ENCODE measurements around the gene TMEM181. TPM values are rescaled to one million over a fixed set of nuclear protein-coding genes. Genes with fewer than 3 reads are reported as not detected.
"Not testable (repeated sequence)": the region's sequence is repeated elsewhere in the genome, so short reads cannot be mapped to it uniquely, and the experiment has no call there.

TMEM181 gene
- total and polyA plus RNA-seq, 2 donors (not counting 1 experiment from before 2014, with no cell fraction given) = 2.8 to 9.3 TPM

GRCh38 chr6:158649289-158650143 is 89.6 kb downstream of the TMEM181 start, which contains the start of gene SYTL3:
Gene SYTL3, plus strand, starts transcription at chr6:158650054. Its CDS starts 13,215 bp downstream, at chr6:158663269.
- H4K20me1 ChIP-seq (ENCODE audit: control insufficient read depth, insufficient read depth, low read length, poor library complexity, severe bottlenecking) = no peaks in the 10 kb centered on the region
- peak within 1 kb of the TSS; percentile 76 for H2AFZ ChIP-seq (ENCODE audit: insufficient read depth, low read depth, low read length, poor library complexity, severe bottlenecking)
- peak within 1 kb of the TSS; percentile 13 to 84 for H3K27ac ChIP-seq (ENCODE audit: low read length in 2 of 2)
- H3K4me2 ChIP-seq (replicated peaks; ENCODE audit: low read depth, low read length, poor library complexity, severe bottlenecking) = peak within 1 kb of the TSS; percentile 67
- CTCF ChIA-PET = interaction anchor here (1.1 to 3.9 kb wide), 4 partner anchors 11 to 429 kb away, joined by 3 to 36 read pairs (median 10); no protein-coding TSS in a partner anchor
- H3K9ac ChIP-seq (ENCODE audit: low read length) = peak within 1 kb of the TSS; percentile 40
- intact Hi-C loops (cut with micrococcal nuclease) = loop anchor here (5.0 to 10.0 kb wide), 3 partner anchors 38 to 825 kb away; partner anchors contain the start of gene SNX9
- no peak for TF ChIP-seq CTCF (IDR thresholded peaks at IDR 0.05)
- no peak for TF ChIP-seq EZH2 (IDR thresholded peaks at IDR 0.05; ENCODE audit: borderline replicate concordance, insufficient read depth, low read depth, low read length, poor library complexity, severe bottlenecking)
- H3K9me3 ChIP-seq (ENCODE audit: control extremely low read depth in 1 of 3, control insufficient read depth in 2 of 3, insufficient read depth in 1 of 3, low read length in 2 of 3) = no peaks in the 10 kb centered on the region
- DNase-seq = peak; percentile 79
- peak within 1 kb of the TSS in 3 of 5 experiments; percentile 29 to 39 (median 30) for H3K4me3 ChIP-seq (ENCODE audit: control extremely low read depth in 1 of 5, extremely low read depth in 1 of 5, insufficient read depth in 1 of 5, low read depth in 2 of 5, low read length in 4 of 5)
- POLR2A ChIA-PET = no interaction called here
- peaks cover 41% of the 10 kb centered on the region for H3K4me1 Mint-ChIP-seq
- ATAC-seq (ENCODE audit: low read depth) = peak; percentile 68
- H3K4me3 Mint-ChIP-seq = peak within 1 kb of the TSS; percentile 85
- peak within 1 kb of the TSS; percentile 98 for H3K27ac Mint-ChIP-seq
- no peaks in the 10 kb centered on the region for H3K27me3 Mint-ChIP-seq
- no peaks in the 10 kb centered on the region for H3K79me2 ChIP-seq (ENCODE audit: control insufficient read depth, insufficient read depth, low read length)
- H3K9me3 Mint-ChIP-seq (ENCODE audit: insufficient read depth) = no peaks in the 10 kb centered on the region
- peaks cover 0 to 3% (median 0%) of the 10 kb centered on the region in 4 experiments for H3K27me3 ChIP-seq (replicated peaks in 1 of 4; ENCODE audit: control extremely low read depth in 1 of 4, control insufficient read depth in 3 of 4, insufficient read depth in 4 of 4, low read length in 3 of 4)
- H3K4me1 ChIP-seq (ENCODE audit: control insufficient read depth in 2 of 2, insufficient read depth in 2 of 2, low read length in 2 of 2) = peaks cover 18 to 26% of the 10 kb centered on the region in 2 donors
- H3K36me3 ChIP-seq (replicated peaks in 1 of 2; ENCODE audit: control extremely low read depth in 1 of 2, control insufficient read depth in 1 of 2, extremely low read depth in 1 of 2, insufficient read depth in 2 of 2, low read length in 1 of 2) = no peaks in the 10 kb centered on the region
- WGBS (ENCODE audit: insufficient coverage) = 23% methylated on average over 8 of the region's 15 CpGs

- intact Hi-C loops (cut with micrococcal nuclease); H3K4me3 Mint-ChIP-seq; H3K9me3 ChIP-seq (ENCODE audit: control extremely low read depth in 1 of 3, control insufficient read depth in 2 of 3, insufficient read depth in 1 of 3, low read length in 2 of 3); H3K27ac ChIP-seq (ENCODE audit: low read length in 2 of 2); H3K27ac Mint-ChIP-seq; H4K20me1 ChIP-seq (ENCODE audit: control insufficient read depth, insufficient read depth, low read length, poor library complexity, severe bottlenecking); H3K79me2 ChIP-seq (ENCODE audit: control insufficient read depth, insufficient read depth, low read length); H3K36me3 ChIP-seq (replicated peaks in 1 of 2; ENCODE audit: control extremely low read depth in 1 of 2, control insufficient read depth in 1 of 2, extremely low read depth in 1 of 2, insufficient read depth in 2 of 2, low read length in 1 of 2); H3K9me3 Mint-ChIP-seq (ENCODE audit: insufficient read depth); H3K4me2 ChIP-seq (replicated peaks; ENCODE audit: low read depth, low read length, poor library complexity, severe bottlenecking); H3K4me3 ChIP-seq (ENCODE audit: control extremely low read depth in 1 of 5, extremely low read depth in 1 of 5, insufficient read depth in 1 of 5, low read depth in 2 of 5, low read length in 4 of 5); H3K27me3 ChIP-seq (replicated peaks in 1 of 4; ENCODE audit: control extremely low read depth in 1 of 4, control insufficient read depth in 3 of 4, insufficient read depth in 4 of 4, low read length in 3 of 4); H2AFZ ChIP-seq (ENCODE audit: insufficient read depth, low read depth, low read length, poor library complexity, severe bottlenecking); H3K9ac ChIP-seq (ENCODE audit: low read length); DNase-seq; ATAC-seq (ENCODE audit: low read depth): not testable (repeated sequence)
- WGBS (ENCODE audit: insufficient coverage) = 84% methylated on average over 13 of the region's 17 CpGs
- ChIA-PET CTCF (interaction anchor here (1.2 to 3.9 kb wide), 3 partner anchors 8 to 37 kb away, joined by 3 to 36 read pairs (median 3); no protein-coding TSS in a partner anchor), POLR2A (interaction anchor here (0.6 kb wide), 2 partner anchors 443 to 1277 kb away, joined by 3 to 8 read pairs; no protein-coding TSS in a partner anchor)
- Mint-ChIP-seq H3K4me1 (peaks cover 29% of the 10 kb centered on the region), H3K27me3 (peaks cover 15% of the 10 kb centered on the region)
- peaks cover 18 to 19% of the 10 kb centered on the region in 2 donors for H3K4me1 ChIP-seq (ENCODE audit: control insufficient read depth in 2 of 2, insufficient read depth in 2 of 2, low read length in 2 of 2)
Observed at GRCh38 chr6:158651981-158652737, 92.3 kb downstream of the TMEM181 start.
